ENCODE results near the gene FARP1.

FARP1 gene

GRCh38 chr13:98476538-98476966, 333.7 kb downstream of the FARP1 start:
- DNase-seq, result peak in 3 of 58 donors; percentile 21 to 39 (median 22)

DNA sequence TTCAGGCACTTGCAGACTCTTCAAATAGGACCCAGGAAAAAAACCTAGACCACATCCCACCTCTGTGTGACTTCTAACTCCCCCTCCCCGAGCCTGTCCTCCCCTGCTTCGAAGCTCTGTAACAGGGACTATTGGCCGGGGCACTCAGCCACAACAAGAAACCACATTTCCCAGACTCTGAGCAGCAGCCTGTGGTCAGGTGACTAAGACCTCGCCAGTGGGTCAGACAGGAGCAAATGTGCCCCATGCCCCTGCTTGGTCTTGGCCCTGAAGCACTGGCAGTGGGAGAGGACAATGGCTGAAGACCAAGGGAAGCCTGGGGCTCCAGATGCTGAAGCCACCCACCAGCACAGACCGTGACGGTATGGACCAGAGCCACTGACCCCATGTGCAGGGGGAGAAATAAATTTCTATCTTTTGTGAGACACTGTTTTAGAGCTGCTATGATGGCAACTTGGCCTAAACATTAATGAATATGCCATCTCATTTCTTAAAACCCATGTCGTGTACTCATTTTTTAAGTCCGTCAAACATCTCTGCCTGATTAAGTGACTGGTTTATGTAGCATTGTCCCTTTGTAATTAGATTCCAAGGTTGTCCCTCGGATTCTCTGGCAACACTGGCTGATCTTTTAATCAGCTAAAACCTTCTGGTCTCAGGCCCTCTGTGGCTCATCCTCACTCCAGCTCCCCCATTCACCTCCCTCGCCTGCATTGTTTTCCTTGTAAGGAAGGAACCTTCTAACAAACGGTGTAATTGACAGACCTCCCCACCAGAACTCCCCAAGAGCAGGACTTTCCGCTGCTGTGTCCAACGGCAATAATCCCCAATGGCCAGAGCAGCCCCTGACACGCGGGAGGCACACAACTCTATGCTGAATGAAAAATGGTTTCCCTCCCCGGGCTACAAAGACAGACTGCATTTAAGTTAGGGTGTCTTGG, 335.6 kb downstream of the FARP1 start:
- DNase-seq, result no peak

DNA sequence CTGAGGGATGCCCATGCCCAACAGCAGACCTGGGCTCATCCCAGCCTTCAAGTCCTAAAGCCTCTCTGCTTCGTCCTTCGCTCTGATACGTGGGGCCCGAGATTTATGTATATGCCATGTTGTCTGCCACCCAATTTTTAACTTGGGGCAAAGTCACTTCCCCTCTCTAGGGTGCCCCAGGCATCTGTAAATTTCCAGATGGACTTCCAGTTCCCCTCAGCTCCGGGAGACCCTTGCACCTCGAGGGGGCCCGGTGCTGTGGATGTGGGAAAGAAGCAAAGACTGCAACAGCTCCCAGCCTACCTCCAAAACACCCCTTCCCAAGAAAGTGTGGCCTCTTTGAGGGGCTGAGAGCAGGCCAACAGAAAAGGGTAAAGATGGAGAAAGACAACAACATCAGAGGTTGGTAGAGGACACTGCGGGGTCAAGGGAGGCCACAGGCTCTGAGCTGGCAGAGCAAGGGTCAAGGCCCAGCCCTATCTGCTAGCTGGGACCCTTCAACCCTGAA, 336.7 kb downstream of the FARP1 start:
- DNase-seq, result no peak

DNA sequence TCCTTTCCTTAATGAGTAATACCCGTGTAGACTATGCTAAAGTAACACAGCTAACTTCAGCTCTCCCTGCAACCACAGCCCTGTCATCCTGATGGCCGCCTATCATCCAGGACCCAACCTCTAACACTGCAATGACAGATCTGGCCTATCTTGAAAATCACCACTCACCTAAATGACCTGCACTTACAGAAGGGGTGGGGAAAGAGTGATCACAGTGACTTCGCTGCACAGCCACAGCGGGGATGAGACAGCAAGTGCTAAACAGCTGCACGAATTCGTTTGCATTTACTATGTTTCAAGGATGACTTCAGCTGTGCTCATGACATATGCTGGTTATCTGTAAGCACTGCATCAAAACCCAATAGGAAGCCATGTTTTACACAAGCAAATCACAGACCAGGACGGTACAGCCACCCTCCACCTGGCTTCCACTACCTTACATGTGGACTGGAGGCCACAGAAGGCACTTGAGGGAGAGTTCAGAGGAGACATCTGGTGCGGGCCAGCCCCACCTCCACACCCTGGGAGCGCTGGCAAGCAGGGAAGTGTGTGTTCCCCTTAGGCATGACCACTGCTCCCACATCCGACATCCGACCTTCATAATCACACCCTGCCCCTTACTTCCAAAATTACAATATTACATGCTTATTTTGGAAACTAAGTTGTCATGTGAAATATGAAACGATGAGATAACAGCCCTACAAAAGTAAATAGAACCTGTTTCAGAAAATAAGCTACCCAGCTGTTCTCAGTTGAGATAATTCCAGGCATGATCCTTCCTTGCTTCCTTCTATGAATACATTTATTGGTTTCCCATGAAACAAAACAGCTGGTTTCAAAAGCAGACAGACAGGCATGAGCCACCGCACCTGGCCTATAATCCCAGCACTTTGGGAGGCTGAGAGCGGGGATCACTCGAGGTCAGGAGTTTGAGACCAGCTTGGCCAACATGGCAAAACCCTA, 338.3 kb downstream of the FARP1 start:
- no peak for DNase-seq

DNA sequence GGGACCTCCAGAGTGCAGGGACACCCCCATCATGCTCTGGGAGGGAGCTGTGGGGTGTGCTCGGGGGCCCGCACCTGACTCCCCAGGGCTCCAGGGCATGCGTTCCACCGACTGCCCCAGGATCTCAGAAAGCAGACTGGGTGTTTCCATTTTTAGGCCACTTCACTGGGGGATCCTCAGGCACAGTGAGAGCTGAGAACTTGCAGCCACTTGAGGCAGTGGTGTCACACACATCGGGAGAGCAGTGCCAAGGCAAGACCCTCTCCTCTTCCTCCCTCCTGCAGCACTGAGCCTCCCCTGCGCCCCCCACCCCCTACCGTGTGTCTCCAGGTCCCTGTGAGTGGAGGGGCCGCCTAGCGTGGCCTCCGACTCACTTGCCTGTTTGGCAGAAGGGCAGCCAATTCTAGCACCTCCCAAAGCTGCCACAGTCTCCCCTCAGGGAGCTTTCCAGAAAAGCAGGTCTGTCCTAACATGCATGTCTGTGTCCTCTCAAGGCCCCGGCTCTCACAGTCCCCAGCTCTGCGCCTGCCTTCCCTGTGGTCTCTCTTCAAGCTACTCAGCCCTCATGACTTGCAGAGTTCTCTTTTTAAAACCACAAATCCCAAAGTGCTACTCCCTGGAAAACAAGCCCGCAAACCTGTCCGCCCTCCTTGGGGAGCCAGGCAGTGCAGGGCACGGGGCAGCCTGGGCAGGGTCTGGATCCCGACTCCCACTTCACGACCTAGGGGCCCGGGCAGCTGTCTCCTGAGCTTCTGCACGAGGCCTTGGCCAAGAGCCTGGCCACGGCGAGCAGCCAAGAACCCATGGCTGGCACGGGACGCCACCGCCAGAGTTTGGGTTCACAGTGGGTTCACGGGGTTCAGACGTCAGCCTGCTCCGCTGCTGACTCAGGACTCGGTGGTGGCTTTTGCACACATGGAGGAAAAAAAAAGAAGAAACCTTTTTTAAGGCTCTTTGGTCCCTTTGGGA, 339.9 kb downstream of the FARP1 start:
- DNase-seq, result peak in 35 of 58 donors; percentile 11 to 71 (median 38)

- DNase-seq, result no peak
Observed at GRCh38 chr13:98483601-98484288, 340.9 kb downstream of the FARP1 start.

DNA sequence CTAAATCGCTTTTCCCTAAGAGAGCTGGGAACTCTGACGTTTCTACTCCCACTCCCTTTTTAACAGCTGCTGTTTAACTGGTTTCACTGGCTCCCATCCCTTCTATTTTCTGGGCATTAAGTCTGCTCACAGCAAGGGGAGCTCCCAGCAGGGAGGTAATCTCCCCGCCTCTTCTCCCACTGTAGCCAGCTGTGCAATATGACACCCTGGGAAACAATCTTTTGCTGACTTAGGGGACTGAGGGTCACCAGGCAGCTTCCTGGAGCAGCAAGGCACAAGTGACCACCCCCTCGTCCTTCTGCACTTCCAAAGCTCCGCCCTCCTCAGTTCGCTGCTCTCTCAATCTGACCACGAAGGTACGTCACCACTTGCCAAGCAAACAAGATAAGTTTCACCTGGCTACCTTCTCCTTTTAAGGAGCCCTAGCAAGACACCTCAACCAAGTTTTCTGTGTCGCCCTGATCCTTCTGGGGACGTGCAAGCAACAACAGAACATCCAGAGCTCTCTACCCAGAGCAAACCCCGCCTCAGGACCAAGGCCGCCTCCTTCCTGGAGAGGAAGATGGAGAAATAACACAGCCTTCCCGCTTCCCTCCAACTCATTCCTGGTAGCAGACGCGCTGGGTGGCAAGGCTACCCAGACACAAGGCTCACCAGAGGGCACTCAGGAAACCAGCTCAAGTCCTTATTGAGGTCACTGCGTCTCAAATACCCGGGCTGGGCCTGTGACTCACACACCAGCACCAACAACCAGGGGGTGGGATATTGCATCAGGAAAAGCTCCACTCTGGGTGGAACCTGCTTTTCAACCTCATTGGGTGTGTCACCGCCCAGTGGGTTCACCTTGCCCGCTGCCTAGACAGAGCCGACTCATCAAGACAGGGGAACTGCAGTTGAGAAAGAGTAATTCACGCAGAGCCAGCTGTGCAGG, 341.7 kb downstream of the FARP1 start:
- DNase-seq, result peak in 7 of 58 donors; percentile 8 to 50 (median 25)

DNA sequence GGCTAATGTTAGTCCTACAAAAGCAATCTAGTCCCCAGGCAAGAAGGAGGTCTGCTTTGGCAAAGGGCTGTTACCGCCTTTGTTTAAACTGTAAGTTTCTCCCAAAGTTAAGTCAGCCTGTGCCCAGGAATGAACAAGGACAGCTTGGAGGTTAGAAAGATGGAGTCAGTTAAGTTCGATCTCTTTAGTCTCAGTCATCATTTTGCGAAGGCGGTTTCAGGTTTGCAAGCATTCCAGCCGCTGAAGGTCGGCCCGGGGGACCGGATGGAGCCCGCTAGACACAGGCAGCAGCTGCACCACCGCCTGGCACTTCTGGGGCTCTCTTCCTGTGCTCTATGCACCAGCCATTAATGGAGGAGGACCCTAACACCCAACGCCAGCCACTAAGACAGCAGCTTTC, 342.7 kb downstream of the FARP1 start:
- DNase-seq, result no peak

DNA sequence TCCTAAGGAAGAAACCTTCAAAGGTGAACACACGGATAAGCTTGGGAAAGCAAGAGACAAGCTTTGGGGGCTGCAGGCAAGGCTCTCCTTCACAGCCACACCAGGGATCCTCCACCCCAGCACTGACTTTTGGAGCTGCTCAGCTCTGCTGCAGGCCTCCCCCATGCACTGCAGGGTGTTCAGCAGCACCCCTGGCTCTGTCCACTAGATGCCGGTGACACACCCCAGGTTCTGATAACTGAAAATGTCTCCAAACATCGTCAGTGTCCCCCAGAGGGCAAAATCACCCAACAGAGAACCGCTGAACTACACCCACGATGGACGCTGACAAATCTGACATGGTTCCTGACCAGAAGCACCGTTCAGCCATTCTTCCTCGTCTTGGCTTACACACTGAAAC, 343.5 kb downstream of the FARP1 start:
- no peak for DNase-seq

DNA sequence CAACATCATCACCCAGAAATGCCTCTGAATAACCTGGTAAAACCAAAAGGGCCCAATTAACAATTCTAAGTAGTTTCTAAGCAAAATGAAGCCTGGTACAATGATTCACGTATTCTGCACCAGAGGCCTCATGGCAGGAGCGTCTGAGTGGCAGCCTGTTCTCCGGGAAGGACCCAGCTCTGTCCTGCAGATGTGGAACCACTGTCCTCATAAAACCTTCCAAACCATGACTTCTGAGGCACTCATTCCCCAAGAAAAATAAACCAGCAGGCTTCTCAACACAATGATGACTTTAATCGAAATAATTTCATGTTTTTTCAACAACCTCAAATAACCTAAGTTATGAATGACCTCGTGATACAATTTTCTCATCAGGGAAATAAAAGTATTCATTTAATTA, 344.1 kb downstream of the FARP1 start:
- no peak for DNase-seq

- no peak for DNase-seq
Observed at GRCh38 chr13:98487522-98487921, 344.6 kb downstream of the FARP1 start.

DNA sequence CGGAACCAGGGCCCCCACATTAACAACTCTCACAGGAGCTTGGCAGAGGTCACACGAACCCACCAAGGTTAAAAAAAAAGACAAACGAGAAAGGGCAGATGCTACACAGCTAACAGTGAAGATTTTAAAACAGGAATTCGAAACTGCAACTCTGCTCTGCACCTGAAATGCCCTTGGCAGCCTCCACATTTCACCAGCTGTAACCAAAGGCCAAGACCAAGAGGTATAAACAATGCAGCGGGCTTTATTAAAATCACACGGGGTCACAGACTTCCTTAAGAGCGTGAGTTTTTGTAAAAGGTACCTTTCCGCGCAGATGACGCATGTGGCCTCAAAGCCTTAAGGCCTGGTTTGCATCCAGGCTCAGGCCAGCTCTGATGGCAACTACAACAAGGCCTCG, 345.8 kb downstream of the FARP1 start:
- DNase-seq, result no peak

DNA sequence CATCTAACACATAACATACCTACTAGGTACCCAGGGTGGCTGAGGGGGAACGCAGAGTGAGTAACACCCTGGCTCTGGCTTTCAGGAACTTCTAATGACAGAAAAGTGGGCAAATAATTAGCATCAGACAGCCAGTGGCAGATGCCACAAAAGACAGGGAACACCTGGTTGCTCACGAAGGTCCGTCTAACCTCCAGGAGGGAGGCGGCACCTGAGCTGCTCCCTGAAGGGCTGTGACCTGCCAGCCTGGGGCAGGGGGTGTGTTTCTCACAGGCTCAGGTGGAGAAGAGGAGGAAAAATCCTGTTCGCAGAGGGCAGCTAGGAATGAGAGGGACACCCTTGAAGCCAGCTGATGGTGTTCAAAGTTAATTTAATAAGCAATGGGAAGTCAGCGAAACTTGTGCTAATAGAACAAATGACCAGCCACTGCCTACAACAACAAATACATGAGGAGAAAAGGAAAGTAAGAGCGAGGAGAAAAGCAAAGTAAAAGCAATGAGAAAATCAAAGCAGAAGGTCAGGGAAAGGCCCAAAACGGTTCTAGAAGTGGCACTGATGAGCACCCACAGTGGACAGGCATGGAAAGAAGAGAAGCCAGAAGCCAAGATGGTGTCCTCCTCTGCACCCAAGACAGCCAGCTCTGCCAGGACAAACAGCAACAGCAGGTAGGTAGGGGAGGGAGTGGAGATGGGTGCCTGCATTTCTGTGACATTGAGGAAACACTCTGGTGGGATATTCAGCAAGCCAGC, 346.7 kb downstream of the FARP1 start:
- no peak for DNase-seq

- DNase-seq, result no peak
Observed at GRCh38 chr13:98490195-98490836, 347.4 kb downstream of the FARP1 start.

DNA sequence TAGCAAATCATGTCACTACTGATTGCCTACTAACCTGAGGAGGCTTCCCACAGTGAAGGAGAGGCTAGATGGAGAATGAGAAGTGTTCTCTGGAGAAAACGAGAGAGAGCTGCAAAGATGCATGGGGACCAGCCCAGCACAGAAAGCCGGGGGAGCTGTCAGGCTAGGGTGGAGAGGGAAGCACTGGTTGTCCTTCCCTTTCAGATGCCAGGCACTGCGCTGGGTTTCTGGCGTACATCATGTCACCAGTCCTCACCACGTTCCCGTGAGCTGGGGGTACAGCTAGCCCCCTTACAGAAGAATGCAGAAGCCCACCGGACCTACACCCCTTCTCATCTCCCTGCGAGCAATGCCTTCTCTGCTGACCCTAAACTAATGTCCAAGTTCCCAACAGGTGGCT, 348.0 kb downstream of the FARP1 start:
- DNase-seq, result no peak

DNA sequence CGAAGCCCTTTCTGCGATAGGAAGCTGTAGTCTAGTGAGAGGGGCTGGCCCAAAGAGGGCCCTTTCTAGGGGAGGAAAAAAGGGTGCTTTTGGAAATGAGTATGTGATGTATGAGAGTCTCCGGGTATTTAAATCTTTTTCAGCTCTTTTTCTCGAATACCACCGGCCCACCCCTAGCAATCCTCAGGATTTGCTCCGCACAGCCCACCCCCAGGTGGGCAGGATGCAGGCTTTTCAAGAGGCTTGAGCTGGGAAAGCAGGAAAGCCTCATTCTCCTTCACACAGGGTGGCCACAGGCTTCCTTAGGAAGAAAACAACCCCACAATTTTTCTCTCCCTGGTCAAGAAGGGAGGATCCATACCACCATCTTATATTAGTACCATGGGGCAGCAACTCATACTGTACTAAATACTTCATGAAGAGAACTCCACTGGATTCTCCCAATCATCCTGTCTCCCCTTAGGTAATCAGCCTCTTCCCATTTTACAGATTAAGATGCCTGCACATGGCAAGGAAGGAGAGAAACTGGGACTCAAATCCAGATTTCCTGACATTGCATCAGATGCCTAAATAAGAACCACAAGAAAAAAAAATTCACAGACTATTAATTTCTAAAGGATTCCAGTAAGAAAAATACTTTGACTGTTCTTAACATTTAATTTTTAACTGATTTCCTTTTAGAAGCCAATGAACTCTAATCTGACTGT, 349.6 kb downstream of the FARP1 start:
- DNase-seq, result no peak

Data from anterior cingulate cortex (tissue), 58 donors.